K562 (cell line): ENCODE data around the gene IRS2. TPM values are rescaled to one million over a fixed set of nuclear protein-coding genes. Genes with fewer than 3 reads are reported as not detected.
A peak's percentile ranks its signal among the peaks of the same experiment; 100 is the strongest.

Experiments
- ATAC-seq: fragments of 200-7000 bp; cut with Tn5 transposase; 3 replicates; pipeline ENCODE4 v1.9.1; 2020; ENCODE audit warnings: moderate library complexity
- BruUV-seq: library from RNA; stranded (reverse); fragments of 400-500 nt; replicated peaks from 2 replicates; lab custom pipeline; 2021; lab: Mats Ljungman, UMichigan
- CTCF ChIA-PET: fragments of 300-600 bp; formaldehyde crosslinking; extraction: SDS; loops from one replicate; lab custom pipeline; 2021; ENCODE audit warnings: low intra/inter-chr PET ratio; lab: Yijun Ruan, JAX
- POLR2A ChIA-PET: fragments of 300-600, 350-650 bp; sonication (Branson Sonifier 250); formaldehyde crosslinking; extraction: SDS; loops from one replicate; lab custom pipeline; 2021; ENCODE audit warnings: antibody characterized with exemption, inconsistent platforms; lab: Yijun Ruan, JAX
- DNase-seq, 4 experiments: peaks; one replicate each; pipeline versions ENCODE4 v3.0.0 to v3.0.0-alpha.2; 2011 to 2018; ENCODE audit warnings: low spot score in 3 of 4, mixed read lengths in 3 of 4; ENCODE audit errors: extremely low read depth in 1 of 4
- FAIRE-seq: peaks from 2 replicates; lab custom pipeline; 2011; peaks lifted over from hg19 to GRCh38; lab: Jason Lieb, UNC
- H2AFZ ChIP-seq: 2 replicates; pipeline ENCODE4 v1.6.0; 2011; ENCODE audit warnings: low read depth, low read length, control low read depth, inconsistent platforms
- H3K27ac ChIP-seq: fragments of 200-600 bp; 3 replicates; pipeline ENCODE4 v1.8.0; 2011; ENCODE audit warnings: low read depth, mild to moderate bottlenecking, control low read depth, inconsistent platforms, low read length, moderate library complexity, mixed read lengths; ENCODE audit errors: extremely low read depth
- H3K27me3 ChIP-seq, 2 experiments: fragments of 300-600 bp in 1 of 2; 2 replicates in 1 of 2; 3 replicates in 1 of 2; pipeline versions ENCODE4 v1.6.0 to v1.8.0; 2011; ENCODE audit warnings: inconsistent platforms in 2 of 2, low read length in 2 of 2, mild to moderate bottlenecking in 1 of 2, mixed read lengths in 1 of 2, moderate library complexity in 1 of 2; ENCODE audit not compliant: control insufficient read depth in 2 of 2, insufficient read depth in 2 of 2
- H3K36me3 ChIP-seq: fragments of 300-600 bp; 3 replicates; pipeline ENCODE4 v1.8.0; 2011; ENCODE audit warnings: mild to moderate bottlenecking, low read length, inconsistent platforms; ENCODE audit not compliant: control insufficient read depth, insufficient read depth
- H3K4me1 ChIP-seq, 2 experiments: fragments of 200-600 bp in 1 of 2; replicated peaks in 1 of 2; 2 replicates in 1 of 2; 3 replicates in 1 of 2; pipeline versions ENCODE4 v1.5.1 to v1.8.0; 2011; ENCODE audit warnings: inconsistent platforms in 2 of 2, low read length in 2 of 2, mild to moderate bottlenecking in 1 of 2, mixed read lengths in 1 of 2, moderate library complexity in 1 of 2; ENCODE audit not compliant: control insufficient read depth in 2 of 2, insufficient read depth in 2 of 2
- H3K4me2 ChIP-seq: 2 replicates; pipeline ENCODE4 v1.6.1; 2011; ENCODE audit warnings: low read length, control low read depth, inconsistent platforms, mixed read lengths; ENCODE audit not compliant: insufficient read depth
- H3K4me3 ChIP-seq: fragments of 200-600 bp; sonication (generic), shearing (Covaris generic); 2 replicates; pipeline ENCODE4 v1.5.1; 2016; ENCODE audit warnings: control low read depth, inconsistent platforms
- H3K79me2 ChIP-seq: fragments of 200-600 bp; 3 replicates; pipeline ENCODE4 v1.8.0; 2011; ENCODE audit warnings: low read length, inconsistent platforms; ENCODE audit not compliant: control insufficient read depth, insufficient read depth
- H3K9ac ChIP-seq, 2 experiments: 2 replicates each; pipeline versions ENCODE4 v1.6.0 to v1.6.1; 2011; ENCODE audit warnings: low read depth in 2 of 2, low read length in 2 of 2, control low read depth in 1 of 2, inconsistent platforms in 1 of 2, mild to moderate bottlenecking in 1 of 2, mixed read lengths in 1 of 2; ENCODE audit not compliant: insufficient read depth in 1 of 2
- H3K9me1 ChIP-seq: one replicate; pipeline ENCODE4 v1.6.0; 2011; ENCODE audit warnings: inconsistent platforms, mild to moderate bottlenecking, low read length, moderate library complexity; ENCODE audit not compliant: control insufficient read depth, insufficient read depth
- H3K9me3 ChIP-seq: replicated peaks from 2 replicates; pipeline ENCODE4 v1.5.1; 2011; ENCODE audit warnings: low read depth, low read length, inconsistent platforms; ENCODE audit not compliant: control insufficient read depth, insufficient read depth
- H4K20me1 ChIP-seq: replicated peaks from 2 replicates; pipeline ENCODE4 v1.6.1; 2011; ENCODE audit warnings: low read length, inconsistent platforms, mixed read lengths; ENCODE audit not compliant: control insufficient read depth, insufficient read depth
- AFF4 ChIP-seq: sonication (generic); formaldehyde crosslinking; IDR thresholded peaks from 2 replicates; pipeline ENCODE4 v1.8.0; 2023; ENCODE audit warnings: mild to moderate bottlenecking, missing genetic modification reagents
- BRF2 ChIP-seq: IDR thresholded peaks from 3 replicates; pipeline ENCODE4 v1.6.1; 2011; ENCODE audit warnings: borderline replicate concordance, mild to moderate bottlenecking; ENCODE audit not compliant: insufficient read length, insufficient read depth
- CEBPB ChIP-seq: fragments of 450-650 bp; IDR thresholded peaks from 2 replicates; pipeline ENCODE4 v1.6.1; 2016; ENCODE audit warnings: missing genetic modification characterization, missing compliant biosample characterization
- E2F3 ChIP-seq: fragments of 250-450 bp; sonication (Bioruptor Pico); IDR thresholded peaks from 2 replicates; pipeline ENCODE4 v1.4.0; 2020; ENCODE audit warnings: mild to moderate bottlenecking
- HCFC1 ChIP-seq: IDR thresholded peaks from 2 replicates; pipeline ENCODE4 v1.6.1; 2012; ENCODE audit warnings: low read depth, low read length, improper control_type of control experiment
- HES1 ChIP-seq: fragments of 450-650 bp; IDR thresholded peaks from 2 replicates; pipeline ENCODE4 v1.6.1; 2016; ENCODE audit warnings: low read depth, mild to moderate bottlenecking, moderate library complexity
- KDM5B ChIP-seq: fragments of 200-600 bp; sonication (generic); IDR thresholded peaks from 2 replicates; pipeline ENCODE4 v1.6.1; 2012; ENCODE audit warnings: low read depth, mild to moderate bottlenecking, moderate library complexity, low read length, control low read depth, inconsistent platforms; ENCODE audit not compliant: insufficient replicate concordance
- LARP7 ChIP-seq: fragments of 450-650 bp; IDR thresholded peaks from 2 replicates; pipeline ENCODE4 v1.6.1; 2016
- SMC3 ChIP-seq: conservative IDR thresholded peaks from 2 replicates; pipeline ENCODE4 v1.6.1; 2011; ENCODE audit warnings: low read depth, low read length, improper control_type of control experiment; ENCODE audit not compliant: insufficient read depth
- THRAP3 ChIP-seq: fragments of 450-650 bp; IDR thresholded peaks from 2 replicates; pipeline ENCODE4 v1.6.1; 2016; ENCODE audit warnings: mild to moderate bottlenecking, inconsistent platforms, borderline replicate concordance
- TSHZ1 ChIP-seq: fragments of 250-450 bp; sonication (Bioruptor Pico); IDR thresholded peaks from 2 replicates; pipeline ENCODE4 v1.4.0; 2020; ENCODE audit warnings: mild to moderate bottlenecking, moderate library complexity
- ZNF584 ChIP-seq: fragments of 200-800 bp; sonication (Bioruptor generic); IDR thresholded peaks from 2 replicates; pipeline ENCODE4 v1.6.1; 2016; ENCODE audit warnings: low read depth, mild to moderate bottlenecking, missing genetic modification characterization, missing compliant biosample characterization
- WGBS: fragments of 100-300 bp; shearing (Covaris generic); methylation state at CpG from one replicate; pipeline ENCODE4 v1.1.6; 2016; ENCODE audit warnings: low coverage, mixed read lengths; ENCODE audit not compliant: insufficient coverage; ENCODE audit errors: missing lambda C conversion rate; 5-methylcytosine and 5-hydroxymethylcytosine counted together
- in situ Hi-C: fragments of 300-500 bp; cut with MboI; formaldehyde crosslinking; loops from 4 replicates; pipeline ENCODE4 v1.15.0; 2018; ENCODE audit warnings: inconsistent platforms, mixed read lengths
- intact Hi-C: fragments of 100-400 bp; cut with micrococcal nuclease; formaldehyde crosslinking; loops from 2 replicates; pipeline ENCODE4 v1.14.2; 2022
- polyA plus RNA-seq, 8 experiments: library from polyadenylated mRNA; depleted of rRNA in 4 of 8; stranded (reverse) in 5 of 8; unstranded in 3 of 8; fragments of >200 nt; fragmentation: Nextera tagmentation in 2 of 8; fragmentation: Illumina TruSeq in 1 of 8; extraction: Ambion mirVana in 2 of 8; extraction: Trizol in 1 of 8; gene quantifications; 2 replicates each; pipeline versions ENCODE4 v1.2.1 to v1.2.3, GENCODE V29; 2011 to 2014; ENCODE audit warnings: inconsistent platforms in 1 of 8, missing spikeins in 1 of 8
- total RNA-seq, 7 experiments: library from RNA; depleted of rRNA in 6 of 7; stranded (reverse); fragments of >200 nt in 6 of 7; fragmentation: Illumina TruSeq in 2 of 7; extraction: Trizol in 2 of 7; gene quantifications; 2 replicates each; pipeline versions ENCODE4 v1.2.1 to v1.2.3, GENCODE V29; 2011 to 2021; ENCODE audit warnings: low replicate concordance in 1 of 7

Gene IRS2
- total and polyA plus RNA-seq, 9 of the 15 experiments (the other 6 are each of a cell fraction or from before 2014, with no cell fraction given) = 0.36 to 4.6 (median 0.63) TPM

- peaks cover 12 to 47% of the 10 kb centered on the region in 2 experiments for H3K27me3 ChIP-seq
- no peaks in the 10 kb centered on the region for H3K9me1 ChIP-seq
- no peaks in the 10 kb centered on the region for H3K4me1 ChIP-seq
- no peaks in the 10 kb centered on the region for H3K79me2 ChIP-seq
- H3K27ac ChIP-seq = no peak overlapping the region
- in situ Hi-C loops (no loop called here), intact Hi-C loops (no loop called here)
- POLR2A ChIA-PET = interaction anchor here (0.6 kb wide), 1 partner anchor 19 kb away, joined by 3 read pairs; no protein-coding TSS in a partner anchor
- BruUV-seq = no TSS peak
- FAIRE-seq = no peak
- no peak for DNase-seq
- no peaks in the 10 kb centered on the region; the same call in 1 of the 2 replicates for H3K9me3 ChIP-seq
- H4K20me1 ChIP-seq = no peaks in the 10 kb centered on the region
- CTCF ChIA-PET = no interaction called here
- no peak overlapping the region for H3K9ac ChIP-seq
- ATAC-seq = peak; percentile 56; the same call in 2 of the 3 replicates
- H2AFZ ChIP-seq = no peak overlapping the region
- no peaks in the 10 kb centered on the region for H3K36me3 ChIP-seq
- H3K4me3 ChIP-seq = no peak overlapping the region
- H3K4me2 ChIP-seq = no peak overlapping the region
- no peak for TF ChIP-seq BRF2
- no peak for TF ChIP-seq AFF4 (CRISPR knock-in tag)
- TF ChIP-seq ZNF584 (CRISPR knock-in tag) = no peak
- TF ChIP-seq HCFC1 = no peak
- no peak for TF ChIP-seq CEBPB (tag)
- no peak for TF ChIP-seq E2F3 (CRISPR knock-in tag)
- TF ChIP-seq SMC3 = no peak
- no peak for TF ChIP-seq LARP7
- no peak for TF ChIP-seq KDM5B
- TF ChIP-seq THRAP3 = no peak
- no peak for TF ChIP-seq TSHZ1
- TF ChIP-seq HES1 = no peak
- 2% methylated on average over 8 of the region's 8 CpGs for WGBS
These were observed 26.0 kb upstream of the IRS2 start for GRCh38 chr13:109812382-109812781.
